Pancreas (tissue), 10 donors: ENCODE measurements around the gene TRAM1L1. TPM values are rescaled to one million over a fixed set of nuclear protein-coding genes. Genes with fewer than 3 reads are reported as not detected.

Experiments used
- ATAC-seq, 4 donors: fragments of 200-7000 bp; cut with Tn5 transposase; one replicate each; pipeline versions ENCODE4 v1.8.0 to v1.9.1; 2020; ENCODE audit warnings: mild to moderate bottlenecking in 4 of 4, moderate library complexity in 4 of 4
- DNase-seq, 6 donors: peaks; one replicate each; pipeline ENCODE4 v3.0.0-alpha.2; 2020
- FAIRE-seq: peaks from 2 replicates; lab custom pipeline; 2012; peaks lifted over from hg19 to GRCh38; lab: Jason Lieb, UNC
- H3K27ac ChIP-seq, 4 donors: fragments of 200-600 bp; sonication (generic); 1 replicate in 3 of 4; 2 replicates in 1 of 4; pipeline versions ENCODE4 v1.5.0 to v1.8.0; 2020
- H3K27me3 ChIP-seq, 4 donors: fragments of 200-600 bp; one replicate each; pipeline ENCODE4 v1.8.0; 2021
- H3K36me3 ChIP-seq, 3 donors: fragments of 200-600 bp; sonication (generic) in 1 of 3; one replicate each; pipeline versions ENCODE4 v1.5.0 to v1.8.0; 2020 to 2021
- H3K4me1 ChIP-seq, 3 donors: fragments of 200-600 bp; one replicate each; pipeline ENCODE4 v1.8.0; 2021
- H3K4me3 ChIP-seq, 4 donors: fragments of 200-600 bp; sonication (generic) in 2 of 4; one replicate each; pipeline versions ENCODE4 v1.5.0 to v1.8.0; 2020 to 2021
- H3K9me3 ChIP-seq, 4 donors: fragments of 200-600 bp; one replicate each; pipeline ENCODE4 v1.8.0; 2021
- WGBS, 2 donors: extraction: QIAGEN DNeasy Blood & Tissue Kit; methylation state at CpG; one replicate each; pipeline ENCODE4 v1.1.7; 2013; 5-methylcytosine and 5-hydroxymethylcytosine counted together
- intact Hi-C, 3 donors: fragments of 100-400 bp; cut with DNase I; formaldehyde crosslinking; loops; one replicate each; pipeline versions ENCODE4 v1.11.1 to v1.14.2; 2022
- polyA plus RNA-seq, 2 donors: library from polyadenylated mRNA; stranded (reverse); fragments of 200-250 nt; gene quantifications; one replicate each; pipeline ENCODE4 v1.2.3, GENCODE V29; 2013
- total RNA-seq, 6 donors: library from RNA; stranded (reverse); fragmentation: NEBNext Ultra II Directional in 4 of 6; extraction: Animal tissue kit (Norgen Biotek cat#: 25700) in 4 of 6; gene quantifications; one replicate each; pipeline versions ENCODE4 v1.2.1 to v1.2.4, GENCODE V29; 2021 to 2023
- TF ChIP-seq, protein P1 (sequence below), 4 donors: fragments of 200-600 bp; sonication (generic) in 3 of 4; IDR thresholded peaks; one replicate each; pipeline versions ENCODE4 v1.5.0 to v1.8.0; 2021; ENCODE audit warnings: antibody characterized with exemption in 4 of 4
- donor health status: healthy with polysubstance abuse.
- donor health status: DM: no; HTN: no; CAD: no; lungs with moderate emphysema.
- donor health status: DM: no; HTN: no; CAD: no.
- donor health status: control.
- donor health status: control.
- donor health status: Bipolar disorder and iron deficiency.
- donor health status: DM: yes; HTN: yes; CAD: no.
- donor health status: DM: no; HTN: no; CAD: no.
- donor health status: DM: no; HTN: no; CAD: no.
- donor health status: DM: yes; HTN: yes; CAD: no.

Gene TRAM1L1
- total RNA-seq, result 1 to 10 TPM in 3 of 6 donors, under 1 TPM in 3; 0.63 to 1.7 (median 1.1) TPM
- 1 to 10 TPM; 1.0 to 5.0 TPM for polyA plus RNA-seq

DNA sequence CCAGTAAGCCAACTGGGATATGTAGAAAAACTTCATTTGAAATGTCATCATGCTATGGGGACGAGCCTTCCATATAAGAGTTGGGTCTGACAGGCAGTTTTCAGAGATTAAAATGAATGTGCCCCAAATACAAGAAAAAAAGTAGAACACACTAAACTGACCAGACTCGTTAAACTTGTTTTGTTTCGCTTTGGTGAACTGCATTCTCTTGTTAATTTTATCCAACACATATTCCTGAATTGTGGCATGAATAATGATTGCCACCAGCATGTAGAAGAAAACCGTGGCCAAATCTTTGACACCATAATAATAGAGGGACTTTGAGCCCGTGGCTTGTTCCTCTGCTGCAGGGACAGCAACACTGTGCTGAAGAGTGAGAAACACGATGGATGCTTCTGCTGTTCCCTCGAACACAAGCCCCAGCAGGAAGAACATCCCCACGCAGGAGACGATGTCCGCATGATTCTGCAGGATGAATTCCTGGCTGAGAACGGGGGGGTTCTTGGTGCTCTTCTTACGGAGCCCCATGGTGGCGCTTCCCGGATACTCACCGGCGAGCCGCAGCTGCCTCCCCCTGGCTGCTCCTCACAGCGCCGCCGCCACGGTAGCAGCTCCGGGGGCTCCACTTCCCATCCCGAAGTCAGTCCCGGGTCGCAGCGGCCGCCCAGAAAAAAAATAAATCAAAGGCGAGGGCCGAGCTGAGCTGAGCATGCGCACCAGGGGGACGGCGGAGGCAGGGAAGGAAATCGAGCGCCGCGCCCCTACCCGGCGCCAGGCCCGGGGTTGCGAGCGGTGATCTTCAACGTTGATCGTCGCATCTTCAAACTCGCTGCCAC lies at the start of gene TRAM1L1:
Gene TRAM1L1, minus strand, starts transcription at position 711 of the 836 bp plus-strand sequence. Its CDS starts 183 bp downstream, at position 528.
- no peaks in the 10 kb centered on the region for H3K4me1 ChIP-seq
- no peaks in the 10 kb centered on the region for H3K9me3 ChIP-seq
- peak within 1 kb of the TSS; percentile 42 to 68 (median 54) for H3K4me3 ChIP-seq
- H3K27me3 ChIP-seq, result no peaks in the 10 kb centered on the region
- DNase-seq (peak; percentile 60 to 82 (median 66)), FAIRE-seq (no peak), ATAC-seq (peak; percentile 96 to 99 (median 96))
- 1% methylated on average over 45 of the region's 45 CpGs for WGBS, 2 donors
- intact Hi-C loops, result no loop called here
- TF ChIP-seq, protein P1, sequence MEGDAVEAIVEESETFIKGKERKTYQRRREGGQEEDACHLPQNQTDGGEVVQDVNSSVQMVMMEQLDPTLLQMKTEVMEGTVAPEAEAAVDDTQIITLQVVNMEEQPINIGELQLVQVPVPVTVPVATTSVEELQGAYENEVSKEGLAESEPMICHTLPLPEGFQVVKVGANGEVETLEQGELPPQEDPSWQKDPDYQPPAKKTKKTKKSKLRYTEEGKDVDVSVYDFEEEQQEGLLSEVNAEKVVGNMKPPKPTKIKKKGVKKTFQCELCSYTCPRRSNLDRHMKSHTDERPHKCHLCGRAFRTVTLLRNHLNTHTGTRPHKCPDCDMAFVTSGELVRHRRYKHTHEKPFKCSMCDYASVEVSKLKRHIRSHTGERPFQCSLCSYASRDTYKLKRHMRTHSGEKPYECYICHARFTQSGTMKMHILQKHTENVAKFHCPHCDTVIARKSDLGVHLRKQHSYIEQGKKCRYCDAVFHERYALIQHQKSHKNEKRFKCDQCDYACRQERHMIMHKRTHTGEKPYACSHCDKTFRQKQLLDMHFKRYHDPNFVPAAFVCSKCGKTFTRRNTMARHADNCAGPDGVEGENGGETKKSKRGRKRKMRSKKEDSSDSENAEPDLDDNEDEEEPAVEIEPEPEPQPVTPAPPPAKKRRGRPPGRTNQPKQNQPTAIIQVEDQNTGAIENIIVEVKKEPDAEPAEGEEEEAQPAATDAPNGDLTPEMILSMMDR (IDR thresholded peaks at IDR 0.05), result no peak
- peak within 1 kb of the TSS in 3 of 4 donors; percentile 38 to 55 (median 51) for H3K27ac ChIP-seq
- no peaks in the 10 kb centered on the region for H3K36me3 ChIP-seq

DNA sequence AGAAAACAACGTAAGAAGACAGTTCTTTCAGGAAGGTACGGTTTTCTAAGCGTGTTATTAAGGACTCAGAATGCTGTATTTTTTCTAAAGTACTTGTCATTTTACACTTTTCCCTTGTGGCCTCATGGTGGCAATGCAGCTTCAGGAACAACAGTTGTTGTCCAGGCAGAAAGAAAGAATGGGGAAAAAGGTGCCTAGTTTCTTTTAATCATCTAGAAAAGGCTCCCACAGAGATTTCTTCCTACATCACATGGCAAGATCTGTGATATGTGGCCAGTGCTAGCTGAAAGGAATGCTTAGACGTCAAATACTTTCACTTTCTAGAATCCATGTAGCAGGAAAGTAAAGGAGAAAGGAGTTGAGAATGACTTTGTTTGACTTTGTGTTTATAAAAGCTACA lies 49.0 kb upstream of the TRAM1L1 start:
- TF ChIP-seq, protein P1 (IDR thresholded peaks at IDR 0.05), result peak in 3 of 4 donors; percentile 13 to 42 (median 39)
- peaks cover 0 to 5% (median 0%) of the 10 kb centered on the region in 4 donors for H3K27me3 ChIP-seq
- intact Hi-C loops, result no loop called here
- no peaks in the 10 kb centered on the region for H3K9me3 ChIP-seq
- ATAC-seq, result peak; percentile 38 to 73 (median 67)
- FAIRE-seq, result no peak
- H3K36me3 ChIP-seq, result no peaks in the 10 kb centered on the region
- H3K27ac ChIP-seq, result no peak overlapping the region
- no peaks in the 10 kb centered on the region for H3K4me1 ChIP-seq
- H3K4me3 ChIP-seq, result no peak overlapping the region
- whole genome bisulfite sequencing, 2 donors, result 0 to 1% methylated on average over 4 of the region's 4 CpGs
- no peak for DNase-seq

DNA sequence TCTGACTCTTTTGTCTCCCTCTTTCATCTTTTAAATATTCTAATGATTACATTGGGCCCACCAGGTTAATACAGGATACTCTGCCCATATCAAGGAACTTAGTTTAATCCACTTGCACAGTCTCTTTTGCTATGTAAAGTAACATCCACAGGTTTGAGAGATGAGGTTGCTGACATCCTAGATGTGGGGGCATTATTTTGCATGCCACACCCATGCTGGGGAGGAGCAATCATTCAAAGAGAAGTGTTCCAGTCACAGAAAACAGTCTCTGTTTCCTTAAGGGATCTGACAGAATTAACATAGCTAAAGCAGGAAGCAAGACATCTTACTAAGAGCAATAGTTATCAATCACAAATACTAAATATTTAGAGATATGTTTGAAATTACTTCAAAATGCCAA lies 11.5 kb upstream of the TRAM1L1 start:
- ATAC-seq (no peak), FAIRE-seq (no peak), DNase-seq (no peak)
- H3K27ac ChIP-seq, result no peak overlapping the region
- no peaks in the 10 kb centered on the region for H3K9me3 ChIP-seq
- H3K27me3 ChIP-seq, result no peaks in the 10 kb centered on the region
- TF ChIP-seq, protein P1 (IDR thresholded peaks at IDR 0.05), result no peak
- H3K4me3 ChIP-seq, result no peak overlapping the region
- no peaks in the 10 kb centered on the region for H3K4me1 ChIP-seq
- no peaks in the 10 kb centered on the region for H3K36me3 ChIP-seq
- intact Hi-C loops, result no loop called here

DNA sequence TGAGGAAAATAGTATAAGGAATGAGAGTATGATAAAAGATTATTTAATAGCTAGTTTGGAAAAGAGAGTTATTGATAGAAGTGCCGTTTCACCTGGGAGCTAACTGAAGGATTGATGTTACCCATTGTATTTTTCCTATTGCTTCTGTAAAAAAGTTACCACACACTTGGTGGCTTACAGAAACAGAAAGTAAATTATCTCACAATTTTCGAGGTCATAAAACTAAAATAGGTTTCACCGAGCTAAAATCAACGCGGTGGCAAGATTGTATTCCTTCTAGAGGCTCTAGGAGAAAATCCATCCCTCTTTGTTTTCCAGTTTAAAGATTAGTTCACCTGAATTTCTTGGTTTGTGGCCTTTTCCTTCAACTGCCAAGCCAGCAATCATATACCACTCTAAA lies 11.1 kb upstream of the TRAM1L1 start:
- Histone ChIP-seq H3K4me3 (no peak overlapping the region), H3K9me3 (no peaks in the 10 kb centered on the region), H3K36me3 (no peaks in the 10 kb centered on the region), H3K4me1 (no peaks in the 10 kb centered on the region), H3K27ac (no peak overlapping the region), H3K27me3 (no peaks in the 10 kb centered on the region)
- 54 to 69% methylated on average over 5 of the region's 5 CpGs for WGBS, 2 donors
- TF ChIP-seq, protein P1 (IDR thresholded peaks at IDR 0.05), result no peak
- ATAC-seq, result no peak
- FAIRE-seq, result no peak
- intact Hi-C loops, result no loop called here
- DNase-seq, result no peak

DNA sequence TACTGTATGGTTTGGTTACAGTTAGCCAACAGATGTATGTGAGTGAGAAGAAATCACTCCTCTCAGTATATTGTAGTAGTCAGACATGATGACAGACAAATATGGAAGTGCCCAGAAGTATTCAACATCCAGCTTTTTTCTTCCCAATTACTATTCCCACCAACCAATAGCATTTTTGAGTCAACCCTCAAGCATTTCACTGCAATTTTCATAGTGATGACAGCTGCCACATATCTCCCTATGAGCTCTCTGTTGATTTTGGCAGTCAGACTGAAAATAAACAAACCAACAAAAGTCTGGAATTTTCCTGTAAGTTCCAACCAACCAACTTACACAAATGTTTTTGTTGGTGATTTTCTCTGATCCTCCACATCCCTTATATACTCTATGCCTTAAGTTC lies 8.2 kb upstream of the TRAM1L1 start:
- ATAC-seq, result no peak
- Histone ChIP-seq H3K27ac (no peak overlapping the region), H3K9me3 (no peaks in the 10 kb centered on the region), H3K4me1 (no peaks in the 10 kb centered on the region), H3K36me3 (no peaks in the 10 kb centered on the region), H3K4me3 (no peak overlapping the region), H3K27me3 (no peaks in the 10 kb centered on the region)
- DNase-seq, result no peak
- no peak for FAIRE-seq
- TF ChIP-seq, protein P1 (IDR thresholded peaks at IDR 0.05), result no peak
- intact Hi-C loops, result no loop called here
